GM21360 (cell line): ENCODE data around the gene TM4SF4.
A peak's percentile ranks its signal among the peaks of the same experiment; 100 is the strongest.

Experiments used
- ATAC-seq: cut with Tn5 transposase; IDR thresholded peaks from one replicate; pipeline ENCODE4 v1.9.1; 2021; ENCODE audit warnings: mild to moderate bottlenecking, moderate library complexity; ENCODE audit not compliant: unreplicated experiment

The TM4SF4 gene

DNA sequence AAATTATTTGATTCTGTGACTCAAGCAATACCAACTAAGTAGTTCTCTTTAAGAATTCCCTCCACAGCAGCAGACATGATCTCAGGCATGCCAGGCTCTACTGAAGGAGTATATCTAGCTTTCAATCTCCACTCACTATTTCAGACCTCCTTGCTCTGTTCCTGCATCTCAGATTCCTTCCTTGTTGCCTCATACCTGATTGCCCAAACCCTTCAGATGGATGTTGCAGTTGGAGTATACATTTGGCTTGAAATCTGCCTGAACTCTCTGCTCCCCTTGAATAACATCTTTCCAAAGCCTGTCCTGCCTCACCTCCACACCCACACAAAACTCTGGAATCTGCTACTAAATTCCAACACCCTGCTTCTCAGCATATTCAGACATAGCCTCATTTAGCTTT lies 19.8 kb upstream of the TM4SF4 start:
- ATAC-seq = no peak

DNA sequence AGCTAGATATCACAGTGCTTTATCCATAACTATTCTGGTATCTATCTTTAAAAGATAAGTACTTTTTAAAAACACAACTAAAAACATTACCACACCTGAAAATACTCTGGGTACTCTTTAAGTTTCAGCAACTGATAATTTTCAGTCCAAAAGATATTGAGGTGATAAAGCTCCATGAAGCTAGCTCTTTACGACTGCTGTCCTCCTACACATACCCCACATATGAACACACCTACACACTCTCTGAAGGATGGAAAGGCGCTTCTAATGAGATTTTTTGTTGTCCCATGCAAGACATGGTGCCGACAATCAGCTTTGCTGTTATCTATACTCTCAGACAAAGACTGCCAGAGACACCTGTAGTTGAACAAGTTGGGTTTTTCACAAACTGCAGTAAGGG lies 19.1 kb upstream of the TM4SF4 start:
- no peak for ATAC-seq

DNA sequence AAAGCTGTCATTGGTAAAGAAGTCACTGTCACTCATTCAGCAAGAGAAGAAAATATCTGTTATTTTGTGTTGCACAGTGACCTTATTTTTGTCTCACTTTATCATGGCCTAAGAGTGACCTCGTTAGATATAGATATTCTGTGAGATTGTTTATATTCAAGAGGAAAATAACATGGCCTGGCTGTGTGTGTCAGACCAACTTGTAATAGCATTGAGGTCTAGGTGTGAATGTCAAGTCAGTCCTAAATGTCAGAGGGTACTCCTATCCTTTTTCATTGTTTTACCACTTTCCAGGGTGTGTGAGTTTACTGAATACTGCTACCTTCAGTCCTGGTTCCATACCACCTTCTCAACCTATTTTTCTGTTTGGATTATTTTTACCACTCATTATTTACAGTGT lies 18.5 kb upstream of the TM4SF4 start:
- ATAC-seq = no peak

DNA sequence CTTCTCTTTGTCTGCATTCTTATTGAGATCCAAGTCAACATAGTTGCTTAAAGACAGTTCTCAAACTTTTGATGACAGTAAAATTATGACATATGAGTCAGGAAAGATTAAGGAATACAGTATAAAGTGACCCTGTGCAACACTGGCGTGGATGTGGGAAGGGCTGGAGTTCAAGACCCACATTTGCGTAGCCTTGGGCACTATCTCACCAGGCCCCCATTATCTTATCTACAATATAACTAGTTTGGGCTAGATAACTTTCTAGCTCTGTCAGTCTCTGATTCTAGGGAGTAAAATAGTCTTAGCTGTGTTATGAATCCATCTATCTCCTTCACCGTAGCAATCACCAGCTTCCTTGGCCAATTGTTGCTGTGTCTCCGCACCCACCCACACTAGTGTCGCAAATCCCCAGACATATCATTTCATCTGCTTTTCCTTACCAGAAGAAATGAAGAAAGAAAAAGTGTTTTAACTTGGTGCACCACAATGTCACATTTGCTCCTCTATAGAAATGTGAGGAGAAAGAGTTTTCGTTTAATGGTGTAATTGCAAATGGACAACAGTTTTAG lies 14.9 kb upstream of the TM4SF4 start:
- no peak for ATAC-seq

DNA sequence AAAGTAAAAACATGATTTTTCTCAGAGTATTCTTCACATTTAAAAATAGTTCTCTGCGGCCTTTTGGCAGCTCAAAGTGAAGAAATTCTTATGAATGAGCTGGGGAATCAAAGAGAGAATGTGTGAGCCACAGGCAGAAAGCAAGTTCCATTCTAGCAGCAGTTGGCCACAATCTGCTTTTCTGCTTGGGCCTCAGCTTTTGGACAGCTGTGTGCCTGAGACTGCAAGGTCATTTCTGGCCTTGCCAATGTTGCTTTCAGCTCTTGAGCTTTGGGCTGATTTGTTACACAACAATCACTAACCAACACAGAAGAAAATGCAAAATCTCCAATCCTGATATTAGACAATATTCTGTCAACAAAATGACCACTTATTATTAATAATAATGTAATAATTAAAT lies 14.4 kb upstream of the TM4SF4 start:
- no peak for ATAC-seq

DNA sequence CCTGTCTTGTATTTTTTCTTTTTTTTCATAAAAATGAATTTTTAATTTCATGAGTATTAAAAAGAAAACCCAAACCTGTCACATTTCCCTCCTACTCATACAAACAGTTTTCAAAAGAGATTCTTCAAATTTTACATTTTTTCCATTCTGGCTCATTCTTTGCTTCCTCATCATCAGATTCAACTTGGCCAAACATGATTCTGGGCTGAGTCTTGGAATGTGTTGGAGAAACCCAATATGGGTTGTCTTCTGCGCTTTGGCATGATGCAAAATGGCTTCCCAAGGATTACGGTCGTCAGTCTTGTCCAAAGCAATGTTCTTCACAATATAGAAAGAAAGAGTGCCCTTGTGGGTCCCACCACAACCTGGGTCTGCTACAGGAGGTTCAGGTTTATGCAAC lies 12.4 kb upstream of the TM4SF4 start:
- ATAC-seq = no peak

DNA sequence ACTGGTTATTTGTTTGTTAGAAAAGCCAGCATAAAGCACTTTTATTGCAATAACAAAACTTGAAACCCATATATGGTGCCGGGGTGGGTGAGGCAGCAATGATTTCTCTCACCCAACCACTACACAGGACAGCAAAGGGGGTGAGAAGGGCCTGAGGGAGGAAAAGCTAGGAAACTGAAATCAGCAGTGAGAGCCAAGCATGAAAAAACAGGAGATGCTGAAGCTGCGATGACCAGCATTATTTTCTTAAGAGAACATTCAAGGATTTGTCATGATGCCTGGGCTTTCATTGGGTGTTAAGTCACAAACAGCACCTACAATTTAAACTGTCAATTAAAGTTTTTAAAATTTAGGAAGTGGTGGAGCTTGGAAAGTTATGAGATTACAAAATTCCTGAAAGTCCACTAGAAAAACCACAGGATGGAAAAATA lies 11.9 kb upstream of the TM4SF4 start:
- ATAC-seq = no peak

DNA sequence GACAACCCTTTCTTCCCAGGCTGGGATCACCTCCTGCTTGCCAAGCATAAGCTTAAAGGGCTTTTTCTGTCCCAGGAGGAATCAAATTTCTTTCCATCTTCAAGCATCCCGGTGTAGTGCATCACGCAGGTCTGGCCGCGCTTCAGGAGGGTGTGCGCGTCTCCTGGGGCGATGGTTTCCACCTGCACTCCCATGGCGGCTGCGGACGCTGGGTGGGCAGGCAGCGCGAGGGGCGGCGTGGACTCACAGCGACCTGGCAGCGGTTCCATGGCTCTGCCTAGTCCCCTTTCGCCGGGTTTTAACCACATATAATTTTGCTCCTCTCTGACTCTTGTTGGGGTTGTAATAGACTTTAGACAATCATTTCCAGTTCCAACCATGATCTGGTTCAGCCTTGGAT lies 10.6 kb upstream of the TM4SF4 start:
- ATAC-seq = no peak

DNA sequence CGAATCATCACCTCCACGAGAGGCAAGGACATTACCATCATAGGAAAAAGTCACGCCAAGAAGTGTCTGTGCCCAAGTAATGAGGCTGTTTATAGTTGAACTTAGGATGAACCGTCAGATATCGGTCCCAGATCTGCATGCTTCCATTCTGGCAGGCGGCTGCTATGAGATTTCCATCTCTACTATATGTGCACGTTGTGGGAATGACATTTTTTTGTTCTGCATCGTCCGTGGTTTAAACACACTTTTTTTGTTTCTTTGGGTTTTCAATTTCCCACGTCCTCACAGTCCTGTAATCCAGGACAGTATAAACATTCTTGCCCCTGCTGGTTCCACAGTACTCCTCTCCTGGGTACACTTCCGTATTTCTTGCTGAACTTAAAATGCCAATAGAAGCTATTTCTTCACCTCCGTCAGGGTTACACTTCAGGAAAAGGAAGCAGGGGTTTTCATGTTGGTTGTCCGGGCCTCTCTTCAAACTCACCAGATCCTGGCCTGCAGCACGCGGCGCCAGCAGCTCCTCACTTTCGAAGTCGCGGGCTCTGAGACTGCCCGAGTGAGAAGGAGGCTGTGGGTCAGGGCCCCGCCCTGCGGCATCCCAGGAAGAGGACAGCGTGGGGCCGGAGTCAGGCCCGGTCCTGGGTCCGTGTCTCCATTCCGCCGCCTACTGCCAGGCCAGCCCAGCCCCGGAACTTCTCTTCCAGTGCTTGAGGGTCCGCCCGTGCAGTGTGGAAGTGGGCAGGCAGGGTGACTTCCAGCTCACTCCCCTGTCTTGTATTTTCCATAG lies 9.8 kb upstream of the TM4SF4 start:
- ATAC-seq = no peak

DNA sequence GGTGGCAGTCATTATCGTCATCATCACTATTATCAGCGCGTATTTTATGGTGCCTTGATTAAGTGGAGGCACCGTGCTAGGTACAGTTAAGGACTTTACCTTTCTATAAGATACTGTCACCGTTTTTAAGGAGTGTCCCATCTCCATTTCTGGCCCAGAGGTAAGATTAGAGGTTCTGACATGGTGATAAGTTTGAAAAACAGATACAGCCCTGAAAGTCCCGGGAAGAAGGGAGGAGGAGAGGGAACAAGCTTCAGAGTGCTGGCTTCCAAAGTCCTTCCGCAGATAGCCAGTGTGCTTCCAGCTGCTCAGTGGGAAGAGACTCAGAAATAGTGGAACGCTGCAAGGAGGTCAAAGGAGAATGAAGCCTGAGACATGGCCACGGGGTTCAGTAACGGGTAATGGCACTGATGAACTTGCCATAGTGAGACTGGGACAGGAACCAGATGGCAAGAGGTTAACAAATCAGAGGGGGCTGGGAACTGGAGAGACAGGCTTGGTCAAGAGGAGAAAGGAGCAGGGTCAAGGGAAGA lies 9.1 kb upstream of the TM4SF4 start:
- ATAC-seq = no peak

DNA sequence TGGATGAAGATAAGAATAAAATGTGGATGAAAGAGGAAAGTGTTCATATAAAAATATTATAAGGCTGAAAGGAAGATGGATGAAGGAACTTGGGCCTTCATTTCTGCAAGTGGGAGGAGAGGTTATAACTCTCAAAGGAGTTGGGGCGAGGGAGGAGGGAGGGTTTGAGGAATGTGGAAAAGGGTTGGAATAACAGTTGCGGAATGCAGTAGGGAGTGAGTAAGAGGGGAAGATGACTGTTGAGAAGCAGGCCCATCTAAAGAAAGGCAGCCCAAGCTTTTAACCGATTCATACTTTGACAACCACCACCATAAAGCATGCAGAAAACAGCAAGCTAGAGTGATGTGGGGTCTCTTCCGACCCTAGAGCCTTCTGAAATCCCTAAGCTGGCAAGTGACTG lies 8.3 kb upstream of the TM4SF4 start:
- ATAC-seq = no peak

DNA sequence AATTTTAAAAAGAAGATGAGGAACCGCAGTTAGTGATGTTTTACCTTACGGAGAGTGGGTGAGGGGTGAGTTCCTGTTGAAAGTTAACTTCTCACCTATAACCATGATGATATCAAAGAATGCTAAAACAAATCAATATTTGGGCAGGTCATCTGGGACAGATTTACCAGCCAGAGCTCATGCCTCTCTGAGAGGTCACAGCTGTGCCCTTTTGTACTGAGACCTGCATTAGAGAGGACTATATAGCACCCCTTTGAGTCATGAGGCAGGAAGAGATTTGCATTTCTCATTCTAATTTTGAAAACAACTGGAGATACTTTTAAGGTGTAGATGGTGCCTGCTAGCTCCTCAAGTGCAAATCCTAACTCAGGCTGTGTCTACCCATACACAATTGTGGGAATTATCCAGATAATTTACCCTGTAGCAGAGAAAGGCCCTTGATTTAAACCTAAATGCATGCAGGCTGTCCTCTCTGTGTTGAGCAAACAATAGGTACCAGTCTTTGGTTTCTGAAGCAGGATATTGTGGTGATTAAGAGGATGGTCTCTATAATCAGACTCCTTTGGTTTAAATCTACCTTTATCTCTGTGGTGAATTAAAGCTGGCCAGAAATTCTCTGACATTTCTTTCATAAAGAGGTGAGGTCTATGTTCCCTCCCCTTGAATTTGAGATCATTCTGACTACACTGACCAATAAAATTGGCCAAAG lies 5.8 kb upstream of the TM4SF4 start:
- peak; percentile 79 for ATAC-seq

DNA sequence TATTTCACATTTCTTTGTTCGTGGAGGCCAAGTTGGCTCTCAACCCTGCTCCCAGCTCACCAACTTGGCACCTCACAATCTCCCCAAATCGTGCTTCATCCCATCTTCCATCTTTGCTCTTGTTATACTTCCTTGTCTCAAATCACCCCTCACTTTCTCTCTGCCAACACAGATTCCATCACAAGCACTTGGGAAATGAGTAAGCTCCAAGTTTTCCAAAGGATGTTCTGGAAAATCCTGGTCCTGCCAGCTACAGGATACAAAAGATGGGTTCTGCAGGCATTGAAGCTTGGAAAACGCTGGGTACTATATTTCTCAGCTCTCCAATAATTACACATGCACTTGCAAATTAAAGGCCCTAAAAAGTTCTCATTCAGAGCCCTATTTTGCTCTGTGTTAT lies 4.1 kb upstream of the TM4SF4 start:
- ATAC-seq = no peak

DNA sequence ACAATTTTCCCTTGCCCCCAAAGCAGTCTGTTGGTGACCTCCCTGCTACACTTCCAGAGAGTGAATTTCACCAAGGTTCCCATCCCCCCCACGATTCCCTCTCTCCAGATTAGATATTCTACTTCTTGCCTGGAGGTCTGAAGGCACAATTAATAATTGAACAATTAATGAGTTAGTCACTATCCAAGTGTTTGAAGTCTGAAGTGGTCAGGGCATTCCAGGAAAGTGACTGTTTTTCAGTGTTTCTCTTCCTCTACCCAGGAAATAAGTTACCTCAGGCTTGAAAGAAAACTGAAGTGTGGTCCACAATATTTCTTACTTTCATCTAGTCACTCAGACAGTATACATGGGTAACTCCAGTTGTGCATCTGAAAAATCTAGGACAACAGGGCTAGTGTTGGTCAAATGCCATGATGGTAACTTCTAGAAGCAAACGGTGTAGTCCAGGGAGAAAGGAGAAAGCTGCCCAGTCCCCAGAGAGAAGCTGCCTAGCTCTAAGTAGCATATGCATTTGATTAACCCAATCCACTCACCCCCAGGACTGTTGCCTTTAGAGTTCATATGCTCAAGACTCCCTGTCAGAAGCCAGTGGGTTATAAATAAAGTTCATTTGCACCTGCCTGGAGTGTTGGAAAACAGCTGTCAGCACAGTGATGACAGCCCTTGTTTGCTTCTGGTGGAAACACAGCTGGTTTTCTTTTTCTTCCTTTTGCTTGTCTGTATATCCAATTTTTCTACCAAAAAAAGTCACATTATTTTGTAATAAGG lies 2.3 kb upstream of the TM4SF4 start:
- ATAC-seq = no peak

DNA sequence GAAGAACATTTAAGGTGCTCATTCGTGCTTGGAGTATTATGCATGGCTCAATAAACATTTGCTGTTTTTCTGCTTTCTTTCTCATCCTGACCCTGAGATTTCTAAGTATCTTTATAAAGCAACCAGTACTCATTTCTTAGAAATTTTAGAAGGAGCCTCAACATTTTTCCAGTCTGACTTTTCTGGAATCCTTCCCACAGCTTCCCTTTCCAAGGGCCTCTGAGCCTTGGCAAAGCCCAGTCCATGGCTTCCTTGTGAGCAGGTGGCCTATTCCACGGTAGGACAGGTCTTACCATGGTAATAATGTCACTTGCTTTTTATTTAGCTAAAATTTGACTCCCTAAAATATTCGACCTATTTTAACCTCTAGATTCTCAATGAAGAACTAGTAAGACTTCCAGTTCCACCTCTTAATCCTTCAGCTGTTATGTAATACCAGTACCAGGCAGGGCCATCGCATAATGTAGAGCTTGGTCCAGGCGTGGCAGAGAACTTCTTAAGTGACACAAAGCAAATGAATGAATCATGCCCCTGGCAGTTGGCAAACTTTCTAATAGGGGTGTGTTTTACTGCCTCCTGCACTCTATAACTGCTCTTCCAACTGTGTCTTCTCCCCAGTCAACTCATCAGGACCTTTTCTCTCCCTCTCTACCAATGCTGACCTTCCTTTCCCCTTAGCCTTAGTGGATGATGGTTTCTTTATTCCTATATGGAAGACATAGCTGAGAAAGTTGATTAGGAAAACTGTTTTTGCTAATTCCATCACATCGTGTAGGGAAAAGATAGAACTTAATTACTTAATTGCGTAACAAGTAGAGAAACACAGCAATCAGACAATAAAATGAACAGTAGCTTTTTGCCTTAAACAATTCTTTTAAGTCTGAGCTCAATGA lies 894 bp upstream of the TM4SF4 start:
- ATAC-seq = no peak

DNA sequence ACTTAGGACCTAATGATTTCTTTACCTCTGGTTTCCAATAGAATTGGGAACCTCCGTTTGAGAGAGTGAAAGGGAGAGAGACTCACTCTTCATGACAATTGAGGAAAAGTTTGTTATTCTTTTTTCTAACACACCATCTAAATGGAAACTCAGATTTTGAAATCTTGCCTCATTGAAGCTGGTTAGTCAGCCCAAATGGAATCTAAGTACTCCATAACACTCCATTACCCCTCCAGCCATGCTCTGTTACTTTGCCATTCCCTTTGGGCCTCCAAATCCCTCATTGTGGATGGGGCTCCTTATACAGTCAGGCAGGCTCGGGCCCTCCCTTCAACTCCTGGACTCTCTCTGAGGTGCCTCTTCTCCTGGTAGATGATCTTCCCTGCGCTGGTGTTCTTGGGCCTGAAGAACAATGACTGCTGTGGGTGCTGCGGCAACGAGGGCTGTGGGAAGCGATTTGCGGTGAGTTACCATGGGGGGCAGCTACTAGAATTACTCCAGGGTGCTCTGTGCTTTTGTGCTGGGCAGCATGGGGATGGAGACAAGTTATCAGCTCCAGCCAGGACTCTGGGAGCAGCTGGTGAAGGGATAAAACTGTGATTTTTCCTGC lies 1.1 kb downstream of the TM4SF4 start:
- no peak for ATAC-seq

DNA sequence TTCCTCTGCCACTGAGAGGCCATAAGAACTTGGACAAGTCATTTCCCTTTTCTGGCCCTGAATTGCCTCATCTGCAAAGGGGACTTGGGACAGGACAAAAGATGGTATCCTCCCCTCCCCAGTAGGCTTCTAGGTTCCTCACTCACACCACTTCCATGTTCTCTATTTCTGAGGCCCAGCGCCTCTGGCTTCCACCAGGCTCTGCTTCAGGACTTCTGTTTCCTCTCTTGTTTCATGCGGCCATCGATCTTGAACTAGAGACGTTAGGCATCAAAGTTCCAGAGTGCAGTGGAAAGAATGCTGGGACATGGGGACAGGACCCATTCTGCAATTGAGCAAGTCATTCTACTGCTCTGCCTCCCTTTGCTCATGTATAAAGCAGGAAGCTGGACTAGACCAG lies 1.7 kb downstream of the TM4SF4 start:
- no peak for ATAC-seq

DNA sequence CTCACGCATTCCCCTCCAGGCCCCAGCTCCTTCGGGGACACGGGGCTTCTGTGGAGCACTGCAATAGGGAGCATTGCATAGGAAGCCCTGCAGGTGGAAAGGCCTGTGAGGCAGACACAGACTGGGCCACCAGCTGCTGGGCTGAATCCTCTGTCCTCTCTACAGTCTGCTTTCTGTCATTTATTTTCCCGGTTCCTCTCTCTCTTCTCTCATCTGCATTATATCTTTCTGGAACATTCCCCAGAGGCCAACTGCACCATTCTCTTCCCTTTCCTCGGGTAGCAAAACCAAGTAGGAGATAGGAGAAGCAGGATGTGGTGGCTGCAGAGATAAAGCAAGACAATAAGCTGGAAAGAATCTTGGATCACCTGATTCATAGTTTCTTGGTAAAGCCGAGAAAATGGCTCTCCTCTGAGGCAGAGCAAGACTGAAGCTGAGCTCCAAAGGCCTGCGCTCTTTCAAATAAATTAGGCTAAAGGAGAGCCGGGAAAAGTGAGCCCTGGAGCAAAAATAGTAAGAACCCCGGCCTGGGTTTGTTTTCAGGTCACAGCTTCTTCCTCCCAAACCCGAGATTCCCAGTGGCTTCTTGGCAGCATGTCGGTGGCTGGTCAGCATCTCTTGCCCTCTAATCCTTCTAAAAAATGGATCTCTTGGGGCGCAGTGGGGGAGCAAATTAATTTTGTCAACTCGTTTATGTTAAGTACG lies 5.3 kb downstream of the TM4SF4 start:
- no peak for ATAC-seq

DNA sequence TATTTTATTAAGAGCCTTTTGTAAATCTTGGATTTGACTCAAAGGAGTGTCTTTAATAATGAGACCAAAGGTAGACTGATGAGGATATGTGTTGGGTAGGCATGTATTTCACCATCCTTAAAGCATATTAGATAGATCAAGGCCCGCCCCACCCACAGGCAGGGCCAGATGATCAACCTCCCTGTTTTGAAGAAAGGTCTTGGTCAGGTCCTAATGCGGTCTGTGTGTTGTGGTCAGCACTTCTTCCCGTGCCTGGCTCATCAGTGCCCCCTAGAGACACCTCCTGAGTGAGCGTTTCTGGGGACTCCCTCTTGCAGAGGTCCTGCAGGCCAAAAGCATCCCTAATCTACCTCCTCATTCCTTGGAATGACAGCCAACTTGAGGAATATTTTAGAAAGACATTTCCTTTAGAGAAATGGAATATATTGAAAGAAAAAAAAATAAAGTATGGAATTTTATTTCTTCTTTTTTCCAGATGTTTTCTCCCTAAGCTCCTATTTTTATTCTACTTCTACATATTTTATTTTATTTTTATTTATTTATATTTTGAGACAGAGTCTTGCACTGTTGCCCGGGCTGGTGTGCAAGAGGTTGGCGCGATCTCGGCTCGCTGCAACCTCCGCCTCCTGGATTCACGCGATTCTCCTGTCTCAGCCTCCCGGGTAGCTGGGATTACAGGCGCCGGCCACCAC lies 6.0 kb downstream of the TM4SF4 start:
- peak; percentile 91 for ATAC-seq
